Loucy (cell line): ENCODE results near the gene FANCL.
"Not testable (repeated sequence)": the region's sequence is repeated elsewhere in the genome, so short reads cannot be mapped to it uniquely, and the experiment has no call there.

ENCODE experiments used
- H2AFZ ChIP-seq: fragments of 200-600 bp; sonication (generic); 2 replicates; pipeline ENCODE4 v1.6.0; 2016; ENCODE audit warnings: antibody characterized with exemption, mild to moderate bottlenecking, low read length, moderate library complexity
- H3F3A ChIP-seq: fragments of 200-600 bp; 2 replicates; pipeline ENCODE4 v1.6.0; 2016; ENCODE audit warnings: antibody characterized with exemption, low read depth, mild to moderate bottlenecking
- H3K27me3 ChIP-seq: fragments of 200-600 bp; sonication (generic); 2 replicates; pipeline ENCODE4 v1.6.1; 2014; ENCODE audit warnings: low read length, mild to moderate bottlenecking; ENCODE audit not compliant: insufficient read depth, poor library complexity, severe bottlenecking
- H3K36me3 ChIP-seq: fragments of 200-600 bp; sonication (generic); 2 replicates; pipeline ENCODE4 v1.6.1; 2016; ENCODE audit warnings: low read length; ENCODE audit not compliant: insufficient read depth
- H3K4me1 ChIP-seq: fragments of 200-600 bp; sonication (generic); 2 replicates; pipeline ENCODE4 v1.5.1; 2014; ENCODE audit warnings: low read length, mild to moderate bottlenecking; ENCODE audit not compliant: insufficient read depth, poor library complexity, severe bottlenecking
- H3K4me2 ChIP-seq: fragments of 200-600 bp; sonication (generic); 2 replicates; pipeline ENCODE4 v1.6.0; 2014; ENCODE audit warnings: antibody characterized with exemption, low read length, low read depth, mild to moderate bottlenecking; ENCODE audit not compliant: poor library complexity, severe bottlenecking
- H3K4me3 ChIP-seq: fragments of 200-600 bp; sonication (generic); 2 replicates; pipeline ENCODE4 v1.5.1; 2014; ENCODE audit warnings: low read length, mild to moderate bottlenecking, mixed read lengths; ENCODE audit not compliant: poor library complexity, severe bottlenecking
- H3K79me2 ChIP-seq: fragments of 200-600 bp; sonication (generic); 2 replicates; pipeline ENCODE4 v1.6.1; 2014; ENCODE audit warnings: low read length; ENCODE audit not compliant: insufficient read depth
- H3K9ac ChIP-seq: fragments of 200-600 bp; sonication (generic); 2 replicates; pipeline ENCODE4 v1.6.0; 2014; ENCODE audit warnings: mild to moderate bottlenecking, low read depth, low read length, moderate library complexity; ENCODE audit not compliant: poor library complexity, severe bottlenecking
- H3K9me2 ChIP-seq: fragments of 200-600 bp; sonication (generic); replicated peaks from 2 replicates; pipeline ENCODE4 v1.6.1; 2016; ENCODE audit warnings: low read depth, low read length, mixed read lengths
- H3K9me3 ChIP-seq: fragments of 200-600 bp; sonication (generic); 2 replicates; pipeline ENCODE4 v1.6.1; 2014; ENCODE audit warnings: mild to moderate bottlenecking, antibody characterized with exemption, low read length, low read depth; ENCODE audit not compliant: insufficient read depth
- H4K20me1 ChIP-seq: fragments of 200-600 bp; sonication (generic); 2 replicates; pipeline ENCODE4 v1.6.0; 2014; ENCODE audit warnings: antibody characterized with exemption, low read length, mild to moderate bottlenecking; ENCODE audit not compliant: insufficient read depth, poor library complexity, severe bottlenecking
- EZH2phosphoT487 ChIP-seq: fragments of 200-600 bp; IDR thresholded peaks from 2 replicates; pipeline ENCODE4 v1.6.1; 2018; ENCODE audit warnings: antibody characterized with exemption, mild to moderate bottlenecking, moderate library complexity, borderline replicate concordance
- TF ChIP-seq, protein P1 (sequence below): fragments of 200-600 bp; sonication (generic); conservative IDR thresholded peaks from 2 replicates; pipeline ENCODE4 v1.5.1; 2014; ENCODE audit warnings: mild to moderate bottlenecking, antibody characterized with exemption, low read length

Gene FANCL

DNA sequence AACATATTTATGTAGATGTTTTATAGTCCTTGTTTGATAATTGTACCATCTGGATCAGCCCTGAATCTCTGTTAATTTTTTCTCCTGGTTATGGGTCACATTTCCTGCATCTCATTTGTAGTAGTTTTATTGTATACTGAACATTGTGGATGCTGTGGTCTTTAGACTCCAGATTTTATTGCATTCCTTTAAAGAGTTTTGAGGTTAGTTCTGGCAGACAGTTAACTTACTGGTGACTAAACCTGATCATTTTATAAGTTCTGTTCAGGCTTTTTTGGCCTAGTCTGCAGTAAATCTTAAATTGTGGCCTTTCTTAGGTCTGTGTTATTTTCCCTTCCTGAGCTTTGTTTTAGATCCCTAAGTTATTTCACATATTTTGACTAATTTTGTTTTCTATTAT, 84.3 kb downstream of the FANCL start:
- Histone ChIP-seq H3K4me1 (peaks cover 13% of the 10 kb centered on the region), H3K9ac (no peak overlapping the region), H3K36me3 (peaks cover 40% of the 10 kb centered on the region), H3K9me2 (no peaks in the 10 kb centered on the region), H3K4me2 (peak overlapping the region; percentile 11), H2AFZ (no peak overlapping the region), H3F3A (no peaks in the 10 kb centered on the region), H3K4me3 (no peak overlapping the region), H3K27me3 (no peaks in the 10 kb centered on the region), H3K9me3 (no peaks in the 10 kb centered on the region), H3K79me2 (no peaks in the 10 kb centered on the region), H4K20me1 (peaks cover 6% of the 10 kb centered on the region)
- TF ChIP-seq EZH2phosphoT487 = no peak
- TF ChIP-seq, protein P1, sequence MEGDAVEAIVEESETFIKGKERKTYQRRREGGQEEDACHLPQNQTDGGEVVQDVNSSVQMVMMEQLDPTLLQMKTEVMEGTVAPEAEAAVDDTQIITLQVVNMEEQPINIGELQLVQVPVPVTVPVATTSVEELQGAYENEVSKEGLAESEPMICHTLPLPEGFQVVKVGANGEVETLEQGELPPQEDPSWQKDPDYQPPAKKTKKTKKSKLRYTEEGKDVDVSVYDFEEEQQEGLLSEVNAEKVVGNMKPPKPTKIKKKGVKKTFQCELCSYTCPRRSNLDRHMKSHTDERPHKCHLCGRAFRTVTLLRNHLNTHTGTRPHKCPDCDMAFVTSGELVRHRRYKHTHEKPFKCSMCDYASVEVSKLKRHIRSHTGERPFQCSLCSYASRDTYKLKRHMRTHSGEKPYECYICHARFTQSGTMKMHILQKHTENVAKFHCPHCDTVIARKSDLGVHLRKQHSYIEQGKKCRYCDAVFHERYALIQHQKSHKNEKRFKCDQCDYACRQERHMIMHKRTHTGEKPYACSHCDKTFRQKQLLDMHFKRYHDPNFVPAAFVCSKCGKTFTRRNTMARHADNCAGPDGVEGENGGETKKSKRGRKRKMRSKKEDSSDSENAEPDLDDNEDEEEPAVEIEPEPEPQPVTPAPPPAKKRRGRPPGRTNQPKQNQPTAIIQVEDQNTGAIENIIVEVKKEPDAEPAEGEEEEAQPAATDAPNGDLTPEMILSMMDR = no peak

DNA sequence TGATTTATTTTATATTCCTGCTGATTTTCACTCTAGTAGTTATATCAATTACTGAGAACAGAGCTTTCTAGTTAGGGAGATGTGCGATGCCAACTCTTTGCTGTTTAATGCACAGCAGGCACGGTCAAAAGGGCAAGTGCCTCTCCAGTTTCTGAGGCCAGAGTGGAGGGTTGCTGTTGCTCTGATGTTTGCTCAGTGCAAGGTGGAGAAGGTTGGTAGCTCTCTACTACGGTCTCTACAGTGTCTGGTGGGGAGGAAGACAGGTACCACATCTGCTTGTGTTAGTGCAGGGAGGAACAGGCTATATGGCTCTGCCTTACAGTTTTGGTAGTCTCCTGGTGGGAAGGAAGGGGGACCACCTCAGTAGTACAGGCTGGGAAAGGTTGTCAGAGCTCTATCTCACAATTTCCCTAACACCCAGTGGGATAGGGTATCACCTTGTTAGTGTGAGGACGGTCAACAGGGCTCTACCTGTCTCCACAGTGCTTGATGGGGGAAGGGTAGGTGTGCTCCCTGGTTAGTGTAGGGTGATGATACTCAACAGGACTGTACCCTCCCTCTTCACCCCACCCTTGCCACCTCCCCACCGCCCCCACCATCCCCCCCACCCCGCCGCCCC, 85.9 kb downstream of the FANCL start:
- Histone ChIP-seq H3K4me3 (no peak overlapping the region), H3K4me1 (peaks cover 13% of the 10 kb centered on the region), H4K20me1 (peaks cover 6% of the 10 kb centered on the region), H3K27me3 (no peaks in the 10 kb centered on the region), H3K9me3 (no peaks in the 10 kb centered on the region), H3K79me2 (no peaks in the 10 kb centered on the region), H3K4me2 (no peak overlapping the region), H3K36me3 (peaks cover 26% of the 10 kb centered on the region), H3K9ac (no peak overlapping the region), H2AFZ (no peak overlapping the region), H3K9me2 (no peaks in the 10 kb centered on the region), H3F3A (no peaks in the 10 kb centered on the region)
- TF ChIP-seq EZH2phosphoT487 = no peak
- TF ChIP-seq, protein P1 = no peak

DNA sequence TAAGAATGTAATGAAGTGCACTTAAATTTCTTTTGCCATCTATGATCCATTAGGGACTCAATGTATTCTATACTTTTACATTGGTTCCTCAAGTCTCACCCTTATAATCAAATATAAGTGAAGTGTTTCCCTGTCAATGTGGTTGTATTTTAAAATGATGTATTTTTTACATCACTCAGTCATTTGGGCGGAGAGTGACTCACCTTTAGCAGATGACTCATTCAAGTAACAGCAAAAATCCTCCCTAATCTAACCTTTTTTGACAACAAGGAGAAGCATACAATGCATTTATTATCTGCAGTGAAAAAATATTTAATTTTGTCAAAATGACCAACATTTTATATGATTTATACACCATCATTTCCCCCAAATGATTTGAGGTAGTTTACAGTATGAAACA, 94.4 kb downstream of the FANCL start:
- H3K9me3 ChIP-seq = no peaks in the 10 kb centered on the region
- H3K79me2 ChIP-seq = no peaks in the 10 kb centered on the region
- H2AFZ ChIP-seq = no peak overlapping the region
- no peaks in the 10 kb centered on the region for H3K36me3 ChIP-seq
- H3K4me3 ChIP-seq = no peak overlapping the region
- H4K20me1 ChIP-seq = no peaks in the 10 kb centered on the region
- H3K4me1 ChIP-seq = no peaks in the 10 kb centered on the region
- H3K4me2 ChIP-seq = no peak overlapping the region
- no peak for TF ChIP-seq EZH2phosphoT487
- TF ChIP-seq, protein P1 = no peak
- no peak overlapping the region for H3K9ac ChIP-seq
- H3F3A ChIP-seq = no peaks in the 10 kb centered on the region
- H3K9me2 ChIP-seq = no peaks in the 10 kb centered on the region
- no peaks in the 10 kb centered on the region for H3K27me3 ChIP-seq

DNA sequence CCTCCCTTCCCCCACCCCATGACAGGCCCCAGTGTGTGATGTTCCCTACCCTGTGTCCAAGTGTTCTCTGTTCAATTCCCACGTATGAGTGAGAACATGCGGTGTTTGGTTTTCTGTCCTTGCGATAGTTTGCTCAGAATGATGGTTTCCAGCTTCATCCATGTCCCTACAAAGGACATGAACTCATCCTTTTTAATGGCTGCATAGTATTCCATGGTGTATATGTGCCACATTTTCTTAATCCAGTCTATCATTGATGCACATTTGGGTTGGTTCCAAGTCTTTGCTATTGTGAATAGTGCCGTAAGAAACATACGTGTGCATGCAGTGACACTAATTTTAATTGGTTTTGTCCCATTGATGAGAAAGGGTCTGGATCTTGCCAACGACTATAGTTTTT, 95.4 kb downstream of the FANCL start:
- H2AFZ ChIP-seq, H3K9me2 ChIP-seq, H4K20me1 ChIP-seq, H3K79me2 ChIP-seq, H3F3A ChIP-seq, H3K4me2 ChIP-seq, H3K4me1 ChIP-seq, H3K4me3 ChIP-seq, H3K9ac ChIP-seq, H3K27me3 ChIP-seq, H3K36me3 ChIP-seq, H3K9me3 ChIP-seq: not testable (repeated sequence)
